Uterus (tissue), 4 donors: ENCODE measurements around the gene TOR4A. TPM values are rescaled to one million over a fixed set of nuclear protein-coding genes. Genes with fewer than 3 reads are reported as not detected.

Experiments used
- DNase-seq, 2 donors: peaks; one replicate each; pipeline ENCODE4 v3.0.0-alpha.2; 2019 to 2020
- H3K27ac ChIP-seq, 2 donors: fragments of 200-600 bp; sonication (generic); 1 replicate in 1 of 2; 2 replicates in 1 of 2; pipeline ENCODE4 v1.5.1; 2016 to 2018
- H3K27me3 ChIP-seq, 2 donors: fragments of 200-600 bp; sonication (generic); one replicate each; pipeline ENCODE4 v1.5.1; 2018 to 2019; ENCODE audit warnings: control low read depth in 1 of 2
- H3K36me3 ChIP-seq, 2 donors: fragments of 200-600 bp; sonication (generic); one replicate each; pipeline ENCODE4 v1.5.1; 2019; ENCODE audit warnings: control low read depth in 1 of 2
- H3K4me1 ChIP-seq, 2 donors: fragments of 200-600 bp; sonication (generic); one replicate each; pipeline ENCODE4 v1.5.1; 2018 to 2019; ENCODE audit warnings: control low read depth in 1 of 2
- H3K4me3 ChIP-seq, 2 donors: fragments of 200-600 bp; sonication (generic); 1 replicate in 1 of 2; 2 replicates in 1 of 2; pipeline ENCODE4 v1.5.1; 2018 to 2019; ENCODE audit warnings: mild to moderate bottlenecking in 1 of 2
- H3K9me3 ChIP-seq, 2 donors: fragments of 200-600 bp; sonication (generic); one replicate each; pipeline ENCODE4 v1.5.1; 2019; ENCODE audit warnings: control low read depth in 1 of 2
- CTCF ChIP-seq, 4 experiments: fragments of 200-600 bp in 2 of 4; fragments of 450-650 bp in 2 of 4; sonication (generic) in 2 of 4; IDR thresholded peaks; one replicate each; pipeline ENCODE4 v1.5.1; 2016 to 2019; ENCODE audit warnings: antibody characterized with exemption in 4 of 4, mild to moderate bottlenecking in 2 of 4, moderate library complexity in 1 of 4
- POLR2A ChIP-seq, 2 donors: fragments of 450-650 bp; IDR thresholded peaks; one replicate each; pipeline ENCODE4 v1.6.1; 2016; ENCODE audit warnings: antibody characterized with exemption in 2 of 2, mild to moderate bottlenecking in 1 of 2, moderate library complexity in 1 of 2
- intact Hi-C: fragments of 100-400 bp; cut with DNase I; formaldehyde crosslinking; loops from one replicate; pipeline ENCODE4 v1.15.1; 2023; ENCODE audit warnings: low total_unique reads
- total RNA-seq, 4 donors: library from RNA; depleted of rRNA in 3 of 4; stranded (reverse); fragments of >200 nt in 3 of 4; gene quantifications; one replicate each; pipeline versions ENCODE4 v1.1.0 to v1.2.4, GENCODE V29; 2014 to 2023
- donor health status: DM: yes; HTN: yes; CAD: no.

TOR4A gene
- total RNA-seq, 4 donors from 2014 or later: 2.6 to 12.7 (median 11.5) TPM

DNA sequence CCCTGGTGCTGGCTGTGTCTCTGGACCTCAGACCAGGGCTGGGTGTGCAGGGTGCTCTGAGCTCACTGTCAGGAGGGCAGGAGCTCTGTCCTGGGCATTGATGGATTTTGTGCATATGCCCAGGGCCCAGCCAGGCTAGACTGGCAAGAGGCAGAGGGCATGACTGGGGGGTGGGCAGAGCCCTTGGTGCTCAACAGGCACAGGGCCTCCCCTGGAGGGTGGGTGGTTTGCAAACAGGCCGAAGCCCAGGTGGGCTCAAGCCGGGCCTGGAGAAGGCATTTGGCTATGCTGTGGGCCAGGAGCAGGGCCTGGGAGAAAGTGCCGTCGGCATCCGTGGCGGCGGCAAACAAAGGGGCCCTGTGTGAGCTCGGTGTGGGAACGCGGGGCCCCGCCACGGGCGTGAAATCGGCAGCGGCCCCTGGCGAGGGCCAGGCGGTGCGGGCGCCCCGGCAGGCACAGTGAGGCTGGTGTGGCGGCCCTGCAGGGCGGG is 26.4 kb downstream of the TOR4A start:
- Histone ChIP-seq H3K4me3 (no peak overlapping the region), H3K27ac (peak overlapping the region; percentile 78 to 81), H3K4me1 (peaks cover 0 to 38% of the 10 kb centered on the region in 2 donors), H3K36me3 (no peaks in the 10 kb centered on the region), H3K9me3 (no peaks in the 10 kb centered on the region), H3K27me3 (peaks cover 16 to 23% of the 10 kb centered on the region in 2 donors)
- TF ChIP-seq POLR2A (IDR thresholded peaks at IDR 0.05) (no peak), CTCF (IDR thresholded peaks at IDR 0.05) (no peak)
- no peak for DNase-seq
- intact Hi-C loops: loop anchor here (10.0 kb wide), 1 partner anchor 111 kb away; no protein-coding TSS in a partner anchor

DNA sequence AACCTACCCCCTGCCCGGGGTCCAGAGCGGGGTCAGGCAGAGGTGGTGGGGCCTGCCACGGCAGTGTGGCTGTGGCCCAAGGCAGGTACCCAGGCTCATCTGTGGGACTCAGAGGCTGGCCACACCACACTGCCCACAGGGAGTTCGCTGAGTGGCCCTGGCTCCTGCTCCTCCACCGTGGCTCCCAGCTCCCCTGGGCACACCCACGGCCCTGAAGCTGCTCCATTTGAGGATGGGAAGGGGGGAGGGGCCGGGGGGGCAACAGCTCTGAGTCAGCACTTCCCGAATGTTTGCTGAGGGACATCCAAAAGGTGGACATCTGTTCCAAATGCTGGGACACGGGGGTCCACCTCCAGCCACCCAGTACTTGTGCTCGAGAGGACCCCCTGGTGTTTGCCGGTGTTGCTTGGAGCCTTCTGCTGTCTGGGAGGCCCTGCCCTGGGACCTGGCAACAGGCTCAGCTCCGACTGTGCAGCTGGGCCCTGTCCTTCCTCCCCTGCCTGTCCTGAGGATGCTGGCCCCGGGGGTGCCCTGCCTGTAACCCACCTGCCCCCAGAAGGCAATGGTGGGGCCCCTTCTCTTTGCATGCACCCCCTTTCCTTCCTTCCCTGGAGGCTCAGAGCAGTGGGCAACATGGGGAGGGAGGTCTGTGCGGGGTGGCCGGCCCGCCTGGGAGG is 27.0 kb downstream of the TOR4A start:
- H3K4me3 ChIP-seq: no peak overlapping the region
- H3K27me3 ChIP-seq: peaks cover 11 to 23% of the 10 kb centered on the region in 2 donors
- peaks cover 0 to 38% of the 10 kb centered on the region in 2 donors for H3K4me1 ChIP-seq
- peak in 1 of 2 donors; percentile 15 for DNase-seq
- peak overlapping the region; percentile 70 to 81 for H3K27ac ChIP-seq
- H3K9me3 ChIP-seq: no peaks in the 10 kb centered on the region
- TF ChIP-seq CTCF (IDR thresholded peaks at IDR 0.05) (no peak), POLR2A (IDR thresholded peaks at IDR 0.05) (no peak)
- H3K36me3 ChIP-seq: no peaks in the 10 kb centered on the region
- intact Hi-C loops: loop anchor here (10.0 kb wide), 1 partner anchor 110 kb away; no protein-coding TSS in a partner anchor

GRCh38 chr9:137305060-137305797 is 27.7 kb downstream of the TOR4A start:
- H3K9me3 ChIP-seq: no peaks in the 10 kb centered on the region
- no peak overlapping the region for H3K4me3 ChIP-seq
- peak overlapping the region; percentile 70 to 81 for H3K27ac ChIP-seq
- H3K4me1 ChIP-seq: peaks cover 0 to 38% of the 10 kb centered on the region in 2 donors
- H3K36me3 ChIP-seq: no peaks in the 10 kb centered on the region
- intact Hi-C loops: loop anchor here (10.0 kb wide), 1 partner anchor 110 kb away; no protein-coding TSS in a partner anchor
- TF ChIP-seq CTCF (IDR thresholded peaks at IDR 0.05) (no peak), POLR2A (IDR thresholded peaks at IDR 0.05) (no peak)
- peaks cover 4 to 18% of the 10 kb centered on the region in 2 donors for H3K27me3 ChIP-seq
- DNase-seq: peak; percentile 33 to 58

- H3K4me3 ChIP-seq: no peak overlapping the region
- H3K36me3 ChIP-seq: no peaks in the 10 kb centered on the region
- intact Hi-C loops: loop anchor here (10.0 kb wide), 1 partner anchor 109 kb away; no protein-coding TSS in a partner anchor
- peak in 1 of 2 donors; percentile 36 for DNase-seq
- peaks cover 0 to 35% of the 10 kb centered on the region in 2 donors for H3K4me1 ChIP-seq
- peaks cover 0 to 18% of the 10 kb centered on the region in 2 donors for H3K27me3 ChIP-seq
- TF ChIP-seq POLR2A (IDR thresholded peaks at IDR 0.05) (no peak), CTCF (IDR thresholded peaks at IDR 0.05) (no peak)
- H3K9me3 ChIP-seq: no peaks in the 10 kb centered on the region
- H3K27ac ChIP-seq: peak overlapping the region; percentile 70 to 81
These were observed 28.2 kb downstream of the TOR4A start for GRCh38 chr9:137305798-137306065.
